Activated T-helper 1 cell treated with anti-CD3 and anti-CD28 coated beads, Interleukin-2, amount 50 U/mL, for 16 hours (primary cell): ENCODE data around the gene NAALADL2.
"Not testable (repeated sequence)": the region's sequence is repeated elsewhere in the genome, so short reads cannot be mapped to it uniquely, and the experiment has no call there.

Experiments used
- DNase-seq, 2 donors: peaks; one replicate each; pipeline ENCODE4 v3.0.0-alpha.2; 2020; ENCODE audit warnings: low read depth in 1 of 2, low spot score in 1 of 2

The NAALADL2 gene

GRCh38 chr3:175129126-175129525 lies 270.0 kb downstream of the NAALADL2 start:
- DNase-seq, result no peak

GRCh38 chr3:175129571-175129970 lies 270.4 kb downstream of the NAALADL2 start:
- no peak for DNase-seq

- DNase-seq, result not testable (repeated sequence)
These were observed 272.7 kb downstream of the NAALADL2 start for GRCh38 chr3:175131866-175132265.

- DNase-seq, result not testable (repeated sequence)
These were observed 273.6 kb downstream of the NAALADL2 start for GRCh38 chr3:175132706-175133105.

GRCh38 chr3:175144368-175144767 lies 285.2 kb downstream of the NAALADL2 start:
- no peak for DNase-seq

GRCh38 chr3:175146258-175146657 lies 287.1 kb downstream of the NAALADL2 start:
- DNase-seq, result no peak

GRCh38 chr3:175149675-175150074 lies 290.5 kb downstream of the NAALADL2 start:
- no peak for DNase-seq

- DNase-seq, result no peak
These were observed 291.8 kb downstream of the NAALADL2 start for GRCh38 chr3:175150812-175151401.

- no peak for DNase-seq
These were observed 294.5 kb downstream of the NAALADL2 start for GRCh38 chr3:175153595-175153994.

GRCh38 chr3:175155172-175155571 lies 296.0 kb downstream of the NAALADL2 start:
- no peak for DNase-seq

GRCh38 chr3:175159202-175159601 lies 300.1 kb downstream of the NAALADL2 start:
- DNase-seq, result no peak

- no peak for DNase-seq
These were observed 302.2 kb downstream of the NAALADL2 start for GRCh38 chr3:175161291-175161690.

- no peak for DNase-seq
These were observed 304.6 kb downstream of the NAALADL2 start for GRCh38 chr3:175163686-175164085.

- not testable (repeated sequence) for DNase-seq
These were observed 314.0 kb downstream of the NAALADL2 start for GRCh38 chr3:175173117-175173516.

GRCh38 chr3:175176556-175176955 lies 317.4 kb downstream of the NAALADL2 start:
- no peak for DNase-seq

GRCh38 chr3:175179055-175179454 lies 319.9 kb downstream of the NAALADL2 start:
- no peak for DNase-seq

GRCh38 chr3:175184392-175184791 lies 325.3 kb downstream of the NAALADL2 start:
- DNase-seq, result no peak

GRCh38 chr3:175185903-175186302 lies 326.8 kb downstream of the NAALADL2 start:
- DNase-seq, result no peak

- DNase-seq, result no peak
These were observed 327.4 kb downstream of the NAALADL2 start for GRCh38 chr3:175186511-175186910.

GRCh38 chr3:175187586-175187985 lies 328.5 kb downstream of the NAALADL2 start:
- no peak for DNase-seq

GRCh38 chr3:175192536-175192935 lies 333.4 kb downstream of the NAALADL2 start:
- no peak for DNase-seq

- DNase-seq, result no peak
These were observed 334.8 kb downstream of the NAALADL2 start for GRCh38 chr3:175193815-175194518.
